Stimulated activated CD8-positive, alpha-beta memory T cell treated with anti-CD3 and anti-CD28 coated beads, Interleukin-7, amount 100 ng/mL, for 4 hours (primary cell): Measurements from ENCODE around the gene RHBDL3.

ENCODE experiments used
- DNase-seq, 2 donors: peaks; one replicate each; pipeline ENCODE4 v3.0.0-alpha.2; 2020; ENCODE audit warnings: low read depth in 2 of 2

The RHBDL3 gene

DNA sequence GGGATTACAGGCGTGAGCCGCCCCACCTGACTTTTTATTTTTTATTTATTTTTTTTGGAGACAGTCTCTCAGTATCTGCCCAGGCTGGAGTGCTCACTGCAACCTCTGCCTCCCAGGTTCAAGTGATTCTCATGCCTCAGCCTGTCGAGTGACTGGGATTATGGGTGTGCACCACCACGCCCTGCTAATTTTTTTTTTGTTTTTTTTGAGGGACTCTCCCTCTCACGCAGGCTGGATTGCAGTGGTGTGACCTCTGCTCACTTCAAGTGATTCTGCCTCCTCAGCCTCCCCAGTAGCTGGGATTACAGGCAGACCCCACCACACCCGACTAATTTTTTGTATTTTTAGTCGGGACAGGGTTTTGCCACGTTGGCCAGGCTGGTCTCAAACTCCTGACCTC is 92.0 kb downstream of the RHBDL3 start:
- no peak for DNase-seq

DNA sequence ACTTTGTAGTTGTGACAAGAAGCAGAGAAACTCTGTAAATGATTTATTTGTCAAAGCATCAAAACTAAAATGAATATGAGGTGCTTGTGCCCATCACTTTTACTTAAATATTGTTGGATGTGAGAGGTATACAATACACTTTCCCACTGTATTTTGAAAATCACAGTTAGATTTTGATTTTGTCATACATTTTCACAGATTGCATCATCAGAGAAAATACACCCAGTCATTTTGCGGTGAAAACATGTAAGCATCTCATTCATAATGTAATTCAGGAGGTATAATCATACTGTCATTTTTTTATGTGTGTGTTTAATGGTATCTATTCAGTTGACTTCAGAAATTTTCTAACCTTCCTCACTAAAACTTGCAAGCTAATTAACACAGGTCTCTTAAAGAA is 95.6 kb downstream of the RHBDL3 start:
- no peak for DNase-seq

DNA sequence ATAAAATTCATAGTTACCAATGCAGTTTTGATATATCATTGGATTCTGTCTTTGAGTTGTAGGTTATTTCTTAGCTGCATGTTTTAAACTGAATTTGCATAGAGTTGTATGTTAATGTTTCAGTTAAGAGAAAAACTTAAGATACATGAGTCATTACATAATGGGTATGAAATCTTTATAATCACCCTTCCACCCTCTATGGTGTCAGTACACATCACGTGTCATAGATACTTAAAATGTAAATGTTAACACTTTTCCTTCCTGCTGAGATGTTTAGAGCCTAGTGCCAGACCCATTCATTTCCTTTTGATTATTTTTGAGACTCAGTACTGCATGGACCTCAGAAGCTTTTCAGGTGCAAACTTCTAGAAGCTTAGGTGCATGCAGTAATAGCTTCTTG is 104.8 kb downstream of the RHBDL3 start:
- no peak for DNase-seq
